HG03045 (cell line): Measurements from ENCODE around the gene PIGK.

Experiments
- ATAC-seq: cut with Tn5 transposase; IDR thresholded peaks from one replicate; pipeline ENCODE4 v1.9.1; 2021; ENCODE audit warnings: mild to moderate bottlenecking, moderate library complexity; ENCODE audit not compliant: unreplicated experiment

PIGK gene

DNA sequence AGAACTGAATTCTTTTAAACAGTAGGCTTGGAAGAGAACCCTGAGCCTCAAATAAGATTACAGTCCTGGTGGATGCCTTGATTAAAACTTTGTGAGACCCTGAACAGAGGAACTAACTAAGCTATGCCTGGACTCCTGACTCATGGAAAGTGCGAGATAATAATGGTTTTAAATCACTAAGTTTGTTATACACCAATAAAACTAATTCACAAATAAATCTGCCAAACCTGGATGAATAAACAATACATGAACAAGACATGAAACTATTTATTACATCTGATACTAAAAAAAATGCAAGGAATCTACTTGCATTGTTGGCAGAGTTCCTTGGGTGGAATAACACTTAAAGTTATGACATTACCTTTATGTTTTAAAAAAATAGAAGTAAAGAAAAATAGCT, 118.4 kb downstream of the PIGK start:
- ATAC-seq = no peak

GRCh38 chr1:77096496-77097255, 122.6 kb downstream of the PIGK start:
- no peak for ATAC-seq

DNA sequence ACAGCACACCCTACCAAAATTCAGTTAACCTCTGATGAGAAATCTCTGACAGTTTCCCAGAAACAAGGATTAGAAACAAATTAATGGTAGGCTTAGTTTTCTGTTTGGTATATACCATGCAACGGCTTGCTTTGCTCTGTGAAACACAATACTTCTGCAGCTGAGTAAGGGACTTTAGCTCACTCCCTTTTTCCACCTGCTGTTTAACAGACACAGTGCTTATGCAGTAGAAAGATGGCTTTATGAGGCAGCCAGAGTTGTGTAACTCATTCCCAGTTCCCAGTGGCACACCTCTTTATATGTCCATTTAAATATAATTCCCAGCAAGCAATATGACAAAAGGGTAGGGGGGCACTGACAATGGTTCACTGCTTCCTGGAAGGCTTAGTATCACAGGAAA, 124.0 kb downstream of the PIGK start:
- ATAC-seq = no peak

GRCh38 chr1:77089756-77090155, 129.5 kb downstream of the PIGK start:
- no peak for ATAC-seq

GRCh38 chr1:77085109-77085508, 134.1 kb downstream of the PIGK start:
- ATAC-seq = no peak

DNA sequence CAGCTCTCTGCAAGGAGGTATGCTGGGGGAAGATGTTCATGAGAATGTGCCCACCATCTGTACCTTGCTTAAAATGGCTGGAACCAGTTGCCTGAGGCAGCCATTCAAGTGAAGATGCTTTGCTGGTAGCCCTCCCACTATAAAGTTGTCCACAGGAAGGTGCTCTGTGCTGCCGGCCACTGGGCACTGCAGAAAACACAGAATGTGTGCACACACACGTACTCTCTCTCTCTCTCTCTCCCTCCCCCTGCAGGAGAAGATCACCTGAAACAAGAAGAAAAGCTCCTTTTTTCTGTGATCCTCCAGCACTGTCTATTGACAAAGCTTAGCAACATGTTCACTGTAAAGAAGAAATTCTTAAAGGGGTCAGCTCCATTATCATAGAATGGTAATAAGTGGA, 134.8 kb downstream of the PIGK start:
- ATAC-seq = no peak

DNA sequence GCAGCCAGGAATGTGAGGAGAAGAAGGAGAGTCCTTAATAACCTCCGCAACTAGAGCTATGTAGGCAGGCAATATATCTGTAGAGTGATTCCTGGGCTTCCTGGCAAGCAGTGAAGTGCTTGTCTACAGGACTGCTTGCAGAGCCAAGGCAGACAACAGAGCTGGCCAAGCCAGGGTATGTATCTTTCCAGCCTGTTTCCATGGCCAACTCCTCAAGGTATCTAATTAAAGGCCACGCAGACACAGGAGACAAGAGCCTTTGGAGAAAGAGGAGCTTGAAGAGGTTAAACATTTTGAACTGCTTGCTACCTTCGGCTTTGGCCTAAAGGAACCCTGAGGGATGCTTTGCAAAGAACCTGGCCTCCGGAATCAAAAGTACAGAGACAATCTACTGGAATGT, 137.4 kb downstream of the PIGK start:
- no peak for ATAC-seq

DNA sequence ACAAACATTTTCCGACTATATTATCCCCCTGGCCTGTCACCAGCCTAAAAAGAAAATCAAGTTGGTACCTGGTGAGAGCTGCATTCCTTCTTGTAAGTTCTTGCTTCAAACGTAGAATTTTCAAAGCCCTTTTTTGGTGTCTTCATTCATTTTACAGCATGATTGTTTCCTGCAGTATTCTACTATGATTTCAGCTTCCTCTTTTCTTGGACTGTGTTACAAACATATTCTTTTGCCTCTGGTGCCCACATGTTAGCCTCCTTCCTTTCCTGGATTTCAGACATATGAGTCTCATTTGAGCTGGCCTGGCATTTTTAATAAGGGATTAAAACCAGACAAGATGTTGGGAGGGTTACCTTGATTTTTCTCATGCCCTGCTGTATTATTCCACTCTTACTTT, 142.5 kb downstream of the PIGK start:
- no peak for ATAC-seq

DNA sequence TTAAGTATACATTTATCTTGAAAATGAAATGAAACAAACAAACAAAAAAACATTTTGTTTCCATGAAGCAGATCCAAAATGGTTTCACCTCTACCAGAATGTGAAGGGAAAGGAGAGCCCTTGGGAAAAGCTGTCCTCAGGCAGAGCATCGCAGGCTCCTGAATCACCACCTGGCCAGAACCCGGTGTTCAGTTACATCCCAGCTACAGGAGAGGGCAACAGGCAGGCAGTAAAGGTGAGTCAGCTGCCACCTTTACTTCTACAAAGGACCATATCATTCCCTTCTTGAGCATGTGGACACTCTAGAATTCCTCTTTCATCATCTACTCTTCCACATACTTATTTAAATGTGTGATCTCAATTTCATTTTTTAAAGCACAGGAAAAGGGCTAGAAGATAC, 151.2 kb downstream of the PIGK start:
- ATAC-seq = no peak

DNA sequence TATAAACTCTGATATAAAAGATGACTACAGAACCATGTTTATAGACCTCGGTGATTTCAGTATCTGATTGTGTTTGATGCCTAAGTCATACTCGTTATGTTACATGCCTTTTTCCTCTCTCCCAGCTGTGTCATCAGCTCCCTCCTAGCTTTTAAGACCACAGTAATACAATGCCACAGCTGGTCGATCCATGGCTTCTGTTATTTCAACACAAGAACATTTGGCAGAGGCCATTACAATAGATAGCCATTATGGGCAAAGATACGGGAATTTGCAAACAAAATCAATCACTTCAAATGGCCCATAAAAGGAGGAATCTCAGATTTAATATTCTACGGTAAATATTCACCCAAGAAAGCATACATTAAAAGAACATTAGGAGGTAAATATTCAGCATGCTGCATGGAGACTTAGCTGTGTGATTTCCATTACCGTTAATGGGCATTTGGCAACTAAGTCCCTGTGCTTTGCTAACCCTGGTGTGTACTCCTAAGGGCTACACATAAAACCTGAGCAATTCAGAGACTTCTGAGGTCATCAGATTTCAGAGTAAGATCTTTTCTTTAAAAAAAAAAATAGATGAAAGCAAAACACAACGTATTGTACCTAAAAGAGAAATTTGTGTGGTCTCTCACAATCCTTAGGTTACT, 153.4 kb downstream of the PIGK start:
- no peak for ATAC-seq

DNA sequence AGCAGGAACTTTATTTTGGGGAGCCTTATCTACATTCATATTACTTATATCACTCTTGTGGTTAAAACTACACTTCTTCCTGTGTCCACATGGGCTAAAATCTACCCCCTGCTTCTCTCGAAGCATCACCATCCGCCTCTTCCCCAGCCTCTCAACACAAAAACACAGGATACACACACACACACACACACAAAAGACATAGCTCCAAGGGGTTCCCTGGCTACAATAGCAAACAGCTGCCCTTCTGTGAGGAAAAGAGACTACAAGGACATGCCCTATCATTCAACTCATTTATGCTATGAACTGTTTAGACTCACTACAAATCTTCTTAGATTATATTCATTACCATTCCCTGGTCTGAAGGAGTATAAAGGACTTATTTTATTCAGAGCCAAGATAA, 155.0 kb downstream of the PIGK start:
- ATAC-seq = no peak

DNA sequence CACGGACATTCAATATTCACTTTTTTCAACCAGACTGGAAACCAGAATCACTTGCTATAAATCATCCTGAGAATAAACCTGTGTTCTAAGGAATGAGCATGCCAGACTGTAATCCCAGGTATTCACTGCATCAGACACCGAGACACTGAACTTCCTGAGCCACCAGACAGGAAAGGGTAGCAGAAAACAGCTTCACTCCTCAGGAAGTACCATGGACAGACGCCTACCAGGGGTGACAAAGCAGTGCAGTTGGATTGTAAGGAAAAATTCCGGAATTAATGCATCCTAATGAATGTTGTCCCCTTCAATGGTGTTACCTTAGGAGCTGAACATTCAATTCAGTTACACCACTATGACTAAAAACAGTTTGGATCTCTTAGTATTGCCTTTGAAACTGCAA, 156.1 kb downstream of the PIGK start:
- ATAC-seq = no peak

- ATAC-seq = no peak
Observed at GRCh38 chr1:77061162-77061561, 158.1 kb downstream of the PIGK start.

- ATAC-seq = no peak
Observed at GRCh38 chr1:77060000-77060399, 159.2 kb downstream of the PIGK start.

GRCh38 chr1:77057994-77058585, 161.1 kb downstream of the PIGK start:
- no peak for ATAC-seq

GRCh38 chr1:77056525-77056924, 162.7 kb downstream of the PIGK start:
- ATAC-seq = no peak

- no peak for ATAC-seq
Observed at GRCh38 chr1:77051425-77051824, 167.8 kb downstream of the PIGK start.

- no peak for ATAC-seq
Observed at GRCh38 chr1:77048615-77049005, 170.6 kb downstream of the PIGK start.

GRCh38 chr1:77047978-77048614, 171.1 kb downstream of the PIGK start:
- no peak for ATAC-seq

- no peak for ATAC-seq
Observed at GRCh38 chr1:77047575-77047974, 171.7 kb downstream of the PIGK start.

GRCh38 chr1:77044133-77044849, 174.9 kb downstream of the PIGK start:
- ATAC-seq = no peak
